Mammary epithelial cell (primary cell): ENCODE results near the gene ZNF101.

Source experiments
- EZH2 ChIP-seq: IDR thresholded peaks from 2 replicates; pipeline ENCODE4 v1.6.1; 2012; ENCODE audit warnings: low read length, inconsistent platforms, borderline replicate concordance
- TF ChIP-seq, protein P1 (sequence below), 2 donors: IDR thresholded peaks in 1 of 2; conservative IDR thresholded peaks in 1 of 2; 2 replicates each; pipeline ENCODE4 v1.5.1; 2011 to 2012; ENCODE audit warnings: inconsistent platforms in 2 of 2, low read length in 2 of 2, mild to moderate bottlenecking in 2 of 2, control low read depth in 1 of 2, low read depth in 1 of 2; ENCODE audit not compliant: insufficient read depth in 1 of 2; ENCODE audit errors: extremely low read depth in 1 of 2

- TF ChIP-seq, protein P1, sequence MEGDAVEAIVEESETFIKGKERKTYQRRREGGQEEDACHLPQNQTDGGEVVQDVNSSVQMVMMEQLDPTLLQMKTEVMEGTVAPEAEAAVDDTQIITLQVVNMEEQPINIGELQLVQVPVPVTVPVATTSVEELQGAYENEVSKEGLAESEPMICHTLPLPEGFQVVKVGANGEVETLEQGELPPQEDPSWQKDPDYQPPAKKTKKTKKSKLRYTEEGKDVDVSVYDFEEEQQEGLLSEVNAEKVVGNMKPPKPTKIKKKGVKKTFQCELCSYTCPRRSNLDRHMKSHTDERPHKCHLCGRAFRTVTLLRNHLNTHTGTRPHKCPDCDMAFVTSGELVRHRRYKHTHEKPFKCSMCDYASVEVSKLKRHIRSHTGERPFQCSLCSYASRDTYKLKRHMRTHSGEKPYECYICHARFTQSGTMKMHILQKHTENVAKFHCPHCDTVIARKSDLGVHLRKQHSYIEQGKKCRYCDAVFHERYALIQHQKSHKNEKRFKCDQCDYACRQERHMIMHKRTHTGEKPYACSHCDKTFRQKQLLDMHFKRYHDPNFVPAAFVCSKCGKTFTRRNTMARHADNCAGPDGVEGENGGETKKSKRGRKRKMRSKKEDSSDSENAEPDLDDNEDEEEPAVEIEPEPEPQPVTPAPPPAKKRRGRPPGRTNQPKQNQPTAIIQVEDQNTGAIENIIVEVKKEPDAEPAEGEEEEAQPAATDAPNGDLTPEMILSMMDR (conservative IDR thresholded peaks at IDR 0.05 in 1 of 2, IDR thresholded peaks at IDR 0.05 in 1 of 2; ENCODE audit: extremely low read depth in 1 of 2, insufficient read depth in 1 of 2, low read depth in 1 of 2, low read length in 2 of 2), result no peak
- TF ChIP-seq EZH2, result no peak
Observed at GRCh38 chr19:19677579-19677978, 8.9 kb downstream of the ZNF101 start.
